Activated CD4-positive, alpha-beta memory T cell treated with anti-CD3 and anti-CD28 coated beads for 36 hours (primary cell): Measurements from ENCODE around the gene PCDHGC5. TPM values are rescaled to one million over a fixed set of nuclear protein-coding genes. Genes with fewer than 3 reads are reported as not detected.
A peak's percentile ranks its signal among the peaks of the same experiment; 100 is the strongest.

Source experiments
- CTCF ChIA-PET: fragments of 350-600 bp; sonication (Branson Sonifier 250); formaldehyde crosslinking; loops from one replicate; lab custom pipeline; 2021; ENCODE audit warnings: antibody characterized with exemption, inconsistent platforms; lab: Charles Lee
- POLR2A ChIA-PET: fragments of 350-600 bp; sonication (Branson Sonifier 250); formaldehyde crosslinking; loops from one replicate; lab custom pipeline; 2021; ENCODE audit warnings: antibody characterized with exemption; lab: Charles Lee
- DNase-seq: peaks from one replicate; pipeline ENCODE4 v3.0.0-alpha.2; 2020
- H3K27ac Mint-ChIP-seq: one replicate; pipeline ENCODE4 v1.8.0; 2021; ENCODE audit warnings: mixed read lengths
- H3K27me3 Mint-ChIP-seq: one replicate; pipeline ENCODE4 v1.8.0; 2021; ENCODE audit warnings: mixed read lengths
- H3K36me3 Mint-ChIP-seq: one replicate; pipeline ENCODE4 v1.8.0; 2021; ENCODE audit warnings: mixed read lengths
- H3K4me1 Mint-ChIP-seq: one replicate; pipeline ENCODE4 v1.8.0; 2021; ENCODE audit warnings: low read depth, mixed read lengths
- H3K4me3 Mint-ChIP-seq: one replicate; pipeline ENCODE4 v1.8.0; 2021; ENCODE audit warnings: mild to moderate bottlenecking, mixed read lengths
- H3K9me3 Mint-ChIP-seq: one replicate; pipeline ENCODE4 v1.8.0; 2021; ENCODE audit warnings: mixed read lengths
- intact Hi-C: fragments of 100-400 bp; cut with micrococcal nuclease; formaldehyde crosslinking; loops from one replicate; pipeline ENCODE4 v1.15.1; 2023
- total RNA-seq, 2 experiments: library from RNA; stranded (reverse); gene quantifications; one replicate each; pipeline ENCODE4 v1.2.3, GENCODE V29; 2021

PCDHGC5 gene
- total RNA-seq, 2 experiments from 2014 or later = not detected

- H3K9me3 Mint-ChIP-seq = no peaks in the 10 kb centered on the region
- H3K36me3 Mint-ChIP-seq = no peaks in the 10 kb centered on the region
- ChIA-PET CTCF (interaction anchor here (0.9 to 3.1 kb wide), 8 partner anchors 8 to 84 kb away, joined by 3 to 16 read pairs (median 4); partner anchors contain the start of genes PCDHGA10, PCDHGA12 and PCDHGB6), POLR2A (no interaction called here)
- peak overlapping the region; percentile 60 for H3K4me3 Mint-ChIP-seq
- peak; percentile 30 for DNase-seq
- intact Hi-C loops = no loop called here
- H3K27ac Mint-ChIP-seq = no peak overlapping the region
- H3K4me1 Mint-ChIP-seq = peaks cover 12% of the 10 kb centered on the region
- peaks cover 70% of the 10 kb centered on the region for H3K27me3 Mint-ChIP-seq
Measured at GRCh38 chr5:141492168-141492885, 3.4 kb downstream of the PCDHGC5 start.

GRCh38 chr5:141493500-141494422 is 4.9 kb downstream of the PCDHGC5 start:
- intact Hi-C loops = no loop called here
- Mint-ChIP-seq H3K4me1 (peaks cover 12% of the 10 kb centered on the region), H3K27me3 (peaks cover 64% of the 10 kb centered on the region), H3K27ac (no peak overlapping the region), H3K9me3 (no peaks in the 10 kb centered on the region), H3K4me3 (no peak overlapping the region), H3K36me3 (no peaks in the 10 kb centered on the region)
- POLR2A ChIA-PET = no interaction called here
- CTCF ChIA-PET = interaction anchor here (0.7 to 3.1 kb wide), 11 partner anchors 10 to 409 kb away, joined by 3 to 16 read pairs (median 4); partner anchors contain the start of genes PCDHGA10 and PCDHGA12
- no peak for DNase-seq

GRCh38 chr5:141494761-141495452 is 6.0 kb downstream of the PCDHGC5 start:
- Mint-ChIP-seq H3K4me3 (no peak overlapping the region), H3K27ac (no peak overlapping the region), H3K36me3 (no peaks in the 10 kb centered on the region), H3K9me3 (no peaks in the 10 kb centered on the region), H3K27me3 (peaks cover 58% of the 10 kb centered on the region), H3K4me1 (peaks cover 12% of the 10 kb centered on the region)
- ChIA-PET POLR2A (no interaction called here), CTCF (interaction anchor here (0.6 to 3.1 kb wide), 4 partner anchors 16 to 82 kb away, joined by 3 to 14 read pairs (median 5); partner anchors contain the start of gene PCDHGA10)
- DNase-seq = no peak
- intact Hi-C loops = no loop called here

- ChIA-PET POLR2A (no interaction called here), CTCF (interaction anchor here (0.6 to 3.1 kb wide), 4 partner anchors 17 to 82 kb away, joined by 3 to 14 read pairs (median 5); partner anchors contain the start of gene PCDHGA10)
- Mint-ChIP-seq H3K9me3 (no peaks in the 10 kb centered on the region), H3K36me3 (no peaks in the 10 kb centered on the region), H3K4me1 (peaks cover 12% of the 10 kb centered on the region), H3K27ac (no peak overlapping the region), H3K4me3 (no peak overlapping the region), H3K27me3 (peaks cover 53% of the 10 kb centered on the region)
- DNase-seq = no peak
- intact Hi-C loops = no loop called here
Measured at GRCh38 chr5:141495453-141495811, 6.6 kb downstream of the PCDHGC5 start.

- no peak overlapping the region for H3K4me3 Mint-ChIP-seq
- peaks cover 12% of the 10 kb centered on the region for H3K4me1 Mint-ChIP-seq
- no peak for DNase-seq
- no peaks in the 10 kb centered on the region for H3K9me3 Mint-ChIP-seq
- ChIA-PET CTCF (interaction anchor here (1.2 to 3.1 kb wide), 3 partner anchors 15 to 68 kb away, joined by 3 to 14 read pairs (median 4); no protein-coding TSS in a partner anchor), POLR2A (no interaction called here)
- H3K27ac Mint-ChIP-seq = no peak overlapping the region
- intact Hi-C loops = no loop called here
- H3K27me3 Mint-ChIP-seq = peaks cover 47% of the 10 kb centered on the region
- no peaks in the 10 kb centered on the region for H3K36me3 Mint-ChIP-seq
Measured at GRCh38 chr5:141496038-141496437, 7.2 kb downstream of the PCDHGC5 start.

GRCh38 chr5:141501761-141502160 is 12.9 kb downstream of the PCDHGC5 start:
- DNase-seq = no peak
- Mint-ChIP-seq H3K4me1 (no peaks in the 10 kb centered on the region), H3K36me3 (no peaks in the 10 kb centered on the region), H3K27ac (no peak overlapping the region), H3K9me3 (no peaks in the 10 kb centered on the region), H3K27me3 (peaks cover 8% of the 10 kb centered on the region), H3K4me3 (no peak overlapping the region)
- intact Hi-C loops = no loop called here
- ChIA-PET CTCF (interaction anchor here (0.8 to 1.3 kb wide), 4 partner anchors 10 to 62 kb away, joined by 3 read pairs; no protein-coding TSS in a partner anchor), POLR2A (no interaction called here)

GRCh38 chr5:141503681-141504080 is 14.8 kb downstream of the PCDHGC5 start:
- ChIA-PET CTCF (no interaction called here), POLR2A (no interaction called here)
- Mint-ChIP-seq H3K27ac (no peak overlapping the region), H3K27me3 (peaks cover 3% of the 10 kb centered on the region), H3K36me3 (no peaks in the 10 kb centered on the region), H3K4me1 (no peaks in the 10 kb centered on the region), H3K4me3 (no peak overlapping the region), H3K9me3 (no peaks in the 10 kb centered on the region)
- DNase-seq = no peak
- intact Hi-C loops = no loop called here

- Mint-ChIP-seq H3K4me1 (peaks cover 2% of the 10 kb centered on the region), H3K27me3 (no peaks in the 10 kb centered on the region), H3K27ac (no peak overlapping the region), H3K4me3 (no peak overlapping the region), H3K36me3 (no peaks in the 10 kb centered on the region), H3K9me3 (no peaks in the 10 kb centered on the region)
- CTCF ChIA-PET = interaction anchor here (1.4 kb wide), 1 partner anchor 60 kb away, joined by 5 read pairs; no protein-coding TSS in a partner anchor
- no peak for DNase-seq
- POLR2A ChIA-PET = no interaction called here
- intact Hi-C loops = no loop called here
Measured at GRCh38 chr5:141504216-141504615, 15.3 kb downstream of the PCDHGC5 start.

- H3K27ac Mint-ChIP-seq = no peak overlapping the region
- no peak for DNase-seq
- POLR2A ChIA-PET = interaction anchor here (0.7 kb wide), 1 partner anchor 51 kb away, joined by 3 read pairs; no protein-coding TSS in a partner anchor
- H3K27me3 Mint-ChIP-seq = no peaks in the 10 kb centered on the region
- no peaks in the 10 kb centered on the region for H3K36me3 Mint-ChIP-seq
- CTCF ChIA-PET = interaction anchor here (1.0 to 1.8 kb wide), 5 partner anchors 9 to 76 kb away, joined by 3 to 7 read pairs (median 4); partner anchors contain the start of gene PCDHGA12
- peaks cover 6% of the 10 kb centered on the region for H3K4me1 Mint-ChIP-seq
- H3K4me3 Mint-ChIP-seq = no peak overlapping the region
- intact Hi-C loops = no loop called here
- no peaks in the 10 kb centered on the region for H3K9me3 Mint-ChIP-seq
Measured at GRCh38 chr5:141506381-141507155, 17.7 kb downstream of the PCDHGC5 start.

- CTCF ChIA-PET = interaction anchor here (1.0 to 1.8 kb wide), 5 partner anchors 17 to 315 kb away, joined by 3 to 7 read pairs (median 4); partner anchors contain the start of genes PCDHB10 and PCDHGA12
- POLR2A ChIA-PET = no interaction called here
Measured at GRCh38 chr5:141507387-141508091, 18.7 kb downstream of the PCDHGC5 start.

More at GRCh38 chr5:141507387-141508091, 18.7 kb downstream of the PCDHGC5 start:
- no peaks in the 10 kb centered on the region for H3K9me3 Mint-ChIP-seq
- no peaks in the 10 kb centered on the region for H3K27me3 Mint-ChIP-seq
- peaks cover 9% of the 10 kb centered on the region for H3K4me1 Mint-ChIP-seq
- intact Hi-C loops = no loop called here
- DNase-seq = no peak
- no peak overlapping the region for H3K27ac Mint-ChIP-seq
- no peaks in the 10 kb centered on the region for H3K36me3 Mint-ChIP-seq
- no peak overlapping the region for H3K4me3 Mint-ChIP-seq
